Measurements from ENCODE around the gene ARSI.
"Not testable (repeated sequence)": the region's sequence is repeated elsewhere in the genome, so short reads cannot be mapped to it uniquely, and the experiment has no call there.

The ARSI gene

DNA sequence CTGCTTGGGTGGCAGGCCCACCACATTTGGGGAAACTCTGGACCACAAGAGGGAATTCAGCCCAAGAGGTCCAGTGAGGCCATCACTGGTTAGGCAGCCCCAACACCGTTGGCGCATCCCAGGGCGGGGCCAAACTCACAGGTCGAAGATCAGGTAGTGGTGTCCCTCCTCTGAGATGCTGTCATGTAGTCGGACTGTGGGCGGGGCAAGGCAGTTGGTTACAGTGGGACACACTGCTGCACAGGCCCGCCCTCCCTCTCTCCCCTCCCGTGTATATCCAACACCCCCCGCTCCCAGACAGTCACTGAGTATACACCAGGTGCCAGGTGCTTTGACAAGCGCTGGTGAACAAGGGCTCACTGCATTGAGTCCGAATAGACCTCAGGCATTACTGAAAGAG is 45.3 kb downstream of the ARSI start:
- no peaks in the 10 kb centered on the region for H3K9me3 ChIP-seq (ENCODE audit: control insufficient read depth in 1 of 2, low read length in 2 of 2)
- no peaks in the 10 kb centered on the region for H3K27me3 ChIP-seq (ENCODE audit: low read depth, low read length)
- no peaks in the 10 kb centered on the region for H3K4me1 ChIP-seq (ENCODE audit: control insufficient read depth in 1 of 2, insufficient read depth in 2 of 2, low read length in 2 of 2)
- H3K4me3 ChIP-seq (ENCODE audit: low read depth in 1 of 2, low read length in 2 of 2): no peak overlapping the region
- no peak overlapping the region for H3K27ac ChIP-seq (ENCODE audit: low read length)
- H3K36me3 ChIP-seq (ENCODE audit: control insufficient read depth in 1 of 2, insufficient read depth in 2 of 2, low read length in 2 of 2): no peaks in the 10 kb centered on the region

- Histone ChIP-seq H3K36me3 (ENCODE audit: control insufficient read depth in 1 of 2, insufficient read depth in 2 of 2, low read length in 2 of 2) (no peaks in the 10 kb centered on the region), H3K9me3 (ENCODE audit: control insufficient read depth in 1 of 2, low read length in 2 of 2) (no peaks in the 10 kb centered on the region), H3K27ac (ENCODE audit: low read length) (no peak overlapping the region), H3K4me1 (ENCODE audit: control insufficient read depth in 1 of 2, insufficient read depth in 2 of 2, low read length in 2 of 2) (no peaks in the 10 kb centered on the region), H3K27me3 (ENCODE audit: low read depth, low read length) (no peaks in the 10 kb centered on the region), H3K4me3 (ENCODE audit: low read depth in 1 of 2, low read length in 2 of 2) (no peak overlapping the region)
These were observed 46.2 kb downstream of the ARSI start for GRCh38 chr5:150256410-150257064.

DNA sequence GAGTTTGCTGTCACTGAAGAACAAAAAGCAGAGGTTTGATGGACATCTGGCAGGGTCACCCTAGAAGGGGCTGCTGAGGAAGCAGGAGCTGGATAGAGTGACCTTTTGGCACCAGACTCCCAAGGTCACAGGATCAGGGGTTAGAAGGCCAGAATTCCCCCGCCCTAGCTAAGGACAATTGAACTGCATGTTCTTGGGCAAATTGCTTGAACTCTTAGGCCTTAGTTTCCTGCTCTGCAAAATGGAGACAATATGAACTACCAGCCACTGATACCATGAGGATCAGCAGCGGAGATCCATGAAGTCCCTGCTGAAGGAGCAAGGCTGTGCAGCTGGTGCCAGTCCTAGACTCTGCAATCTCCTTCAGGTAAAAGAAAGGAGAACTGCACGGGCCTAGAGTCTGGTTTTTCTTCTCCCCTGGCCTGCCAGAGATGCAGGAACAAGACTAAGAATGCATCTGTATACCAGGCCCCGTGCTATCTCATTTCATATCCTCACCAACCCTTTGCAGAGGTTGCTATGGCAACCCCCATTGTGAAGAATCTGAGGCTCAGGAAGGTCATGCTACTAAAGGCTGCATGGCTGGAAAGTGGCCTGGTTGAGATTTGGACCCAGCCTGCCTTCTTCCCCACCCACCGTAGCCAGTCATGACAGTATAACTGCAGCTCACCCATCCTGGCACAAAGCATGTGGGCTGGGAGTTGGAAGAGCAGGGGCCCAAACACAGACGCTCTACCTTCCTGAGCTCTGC is 46.9 kb downstream of the ARSI start:
- no peak overlapping the region for H3K27ac ChIP-seq (ENCODE audit: low read length)
- H3K36me3 ChIP-seq (ENCODE audit: control insufficient read depth in 1 of 2, insufficient read depth in 2 of 2, low read length in 2 of 2): no peaks in the 10 kb centered on the region

DNA sequence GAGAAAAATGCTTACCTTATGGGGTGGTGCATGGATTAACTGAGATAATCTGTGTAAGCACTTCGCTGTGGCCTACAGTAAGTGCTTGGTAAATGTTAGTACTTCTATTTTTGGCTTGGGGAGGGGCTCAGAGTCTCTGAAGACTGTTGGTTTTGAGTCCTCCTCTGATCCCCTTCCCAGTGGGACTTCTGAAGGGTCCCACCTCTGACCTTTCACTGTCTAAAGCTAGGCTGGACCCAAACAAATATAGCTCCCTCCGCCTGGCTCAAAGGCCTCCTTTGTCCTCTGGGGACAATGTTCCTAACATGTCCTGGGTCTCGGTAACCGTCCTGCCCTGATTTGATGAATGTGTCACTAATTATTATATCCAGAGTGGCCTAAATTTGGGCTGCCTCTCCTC is 47.9 kb downstream of the ARSI start:
- Histone ChIP-seq H3K9me3 (ENCODE audit: control insufficient read depth in 1 of 2, low read length in 2 of 2) (no peaks in the 10 kb centered on the region), H3K4me1 (ENCODE audit: control insufficient read depth in 1 of 2, insufficient read depth in 2 of 2, low read length in 2 of 2) (no peaks in the 10 kb centered on the region), H3K36me3 (ENCODE audit: control insufficient read depth in 1 of 2, insufficient read depth in 2 of 2, low read length in 2 of 2) (no peaks in the 10 kb centered on the region), H3K27me3 (ENCODE audit: low read depth, low read length) (no peaks in the 10 kb centered on the region), H3K4me3 (ENCODE audit: low read depth in 1 of 2, low read length in 2 of 2) (no peak overlapping the region), H3K27ac (ENCODE audit: low read length) (no peak overlapping the region)

More for the DNA sequence above, 46.9 kb downstream of the ARSI start:
- Histone ChIP-seq H3K27me3 (ENCODE audit: low read depth, low read length) (no peaks in the 10 kb centered on the region), H3K9me3 (ENCODE audit: control insufficient read depth in 1 of 2, low read length in 2 of 2) (no peaks in the 10 kb centered on the region), H3K4me1 (ENCODE audit: control insufficient read depth in 1 of 2, insufficient read depth in 2 of 2, low read length in 2 of 2) (no peaks in the 10 kb centered on the region), H3K4me3 (ENCODE audit: low read depth in 1 of 2, low read length in 2 of 2) (no peak overlapping the region)

GRCh38 chr5:150254363-150254762 is 48.3 kb downstream of the ARSI start:
- Histone ChIP-seq H3K27me3 (ENCODE audit: low read depth, low read length) (no peaks in the 10 kb centered on the region), H3K4me3 (ENCODE audit: low read depth in 1 of 2, low read length in 2 of 2) (no peak overlapping the region), H3K9me3 (ENCODE audit: control insufficient read depth in 1 of 2, low read length in 2 of 2) (no peaks in the 10 kb centered on the region), H3K4me1 (ENCODE audit: control insufficient read depth in 1 of 2, insufficient read depth in 2 of 2, low read length in 2 of 2) (no peaks in the 10 kb centered on the region), H3K36me3 (ENCODE audit: control insufficient read depth in 1 of 2, insufficient read depth in 2 of 2, low read length in 2 of 2) (no peaks in the 10 kb centered on the region), H3K27ac (ENCODE audit: low read length) (no peak overlapping the region)

- H3K4me1 ChIP-seq (ENCODE audit: control insufficient read depth in 1 of 2, insufficient read depth in 2 of 2, low read length in 2 of 2): no peaks in the 10 kb centered on the region
- H3K4me3 ChIP-seq (ENCODE audit: low read depth in 1 of 2, low read length in 2 of 2): no peak overlapping the region
- H3K27ac ChIP-seq (ENCODE audit: low read length): no peak overlapping the region
- no peaks in the 10 kb centered on the region for H3K27me3 ChIP-seq (ENCODE audit: low read depth, low read length)
- H3K9me3 ChIP-seq (ENCODE audit: control insufficient read depth in 1 of 2, low read length in 2 of 2): no peaks in the 10 kb centered on the region
- no peaks in the 10 kb centered on the region for H3K36me3 ChIP-seq (ENCODE audit: control insufficient read depth in 1 of 2, insufficient read depth in 2 of 2, low read length in 2 of 2)
These were observed 49.1 kb downstream of the ARSI start for GRCh38 chr5:150253416-150254208.

DNA sequence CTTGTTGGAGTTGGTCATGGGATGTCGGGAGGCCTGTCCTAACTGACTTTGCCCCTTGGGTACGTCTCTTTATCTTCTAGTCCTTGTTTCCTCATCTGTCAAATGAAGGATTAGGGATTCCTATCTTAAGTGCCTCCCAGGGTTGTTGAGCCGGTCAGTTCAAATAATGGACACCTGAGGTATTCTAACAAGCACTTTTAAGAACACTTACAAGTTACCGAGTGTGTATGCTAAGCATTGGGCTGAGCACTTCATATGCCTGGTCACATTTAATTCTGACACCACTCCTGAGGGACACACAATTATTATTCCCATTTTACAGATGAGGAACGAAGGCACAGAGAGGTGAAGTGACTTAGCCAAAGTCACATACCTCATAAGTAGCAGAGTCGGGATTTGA is 50.2 kb downstream of the ARSI start:
- H3K27me3 ChIP-seq (ENCODE audit: low read depth, low read length): no peaks in the 10 kb centered on the region
- no peaks in the 10 kb centered on the region for H3K4me1 ChIP-seq (ENCODE audit: control insufficient read depth in 1 of 2, insufficient read depth in 2 of 2, low read length in 2 of 2)
- H3K27ac ChIP-seq (ENCODE audit: low read length): no peak overlapping the region
- no peaks in the 10 kb centered on the region for H3K36me3 ChIP-seq (ENCODE audit: control insufficient read depth in 1 of 2, insufficient read depth in 2 of 2, low read length in 2 of 2)
- H3K9me3 ChIP-seq (ENCODE audit: control insufficient read depth in 1 of 2, low read length in 2 of 2): no peaks in the 10 kb centered on the region
- no peak overlapping the region for H3K4me3 ChIP-seq (ENCODE audit: low read depth in 1 of 2, low read length in 2 of 2)

DNA sequence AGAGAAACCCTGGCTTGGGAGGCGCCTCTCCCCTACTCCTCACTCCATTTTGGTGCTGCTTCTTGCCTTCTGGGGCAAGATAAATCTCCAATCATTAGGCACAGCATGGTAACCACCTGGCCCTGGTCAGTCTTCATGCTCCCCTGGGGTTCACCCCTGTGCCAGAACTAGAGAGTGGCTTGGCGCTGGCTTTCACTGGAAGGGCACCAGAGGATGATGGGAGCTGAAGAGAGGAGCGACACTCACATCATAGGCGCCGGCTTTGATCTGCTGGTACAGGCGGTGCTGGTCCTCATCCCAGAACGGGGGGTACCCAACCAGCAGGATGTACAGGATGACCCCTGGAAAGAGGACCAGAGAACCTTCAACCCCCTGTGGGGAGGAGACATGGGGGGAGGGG is 51.2 kb downstream of the ARSI start:
- no peaks in the 10 kb centered on the region for H3K4me1 ChIP-seq (ENCODE audit: control insufficient read depth in 1 of 2, insufficient read depth in 2 of 2, low read length in 2 of 2)
- no peaks in the 10 kb centered on the region for H3K9me3 ChIP-seq (ENCODE audit: control insufficient read depth in 1 of 2, low read length in 2 of 2)
- no peaks in the 10 kb centered on the region for H3K36me3 ChIP-seq (ENCODE audit: control insufficient read depth in 1 of 2, insufficient read depth in 2 of 2, low read length in 2 of 2)
- H3K27ac ChIP-seq (ENCODE audit: low read length): no peak overlapping the region
- H3K4me3 ChIP-seq (ENCODE audit: low read depth in 1 of 2, low read length in 2 of 2): no peak overlapping the region
- H3K27me3 ChIP-seq (ENCODE audit: low read depth, low read length): no peaks in the 10 kb centered on the region

DNA sequence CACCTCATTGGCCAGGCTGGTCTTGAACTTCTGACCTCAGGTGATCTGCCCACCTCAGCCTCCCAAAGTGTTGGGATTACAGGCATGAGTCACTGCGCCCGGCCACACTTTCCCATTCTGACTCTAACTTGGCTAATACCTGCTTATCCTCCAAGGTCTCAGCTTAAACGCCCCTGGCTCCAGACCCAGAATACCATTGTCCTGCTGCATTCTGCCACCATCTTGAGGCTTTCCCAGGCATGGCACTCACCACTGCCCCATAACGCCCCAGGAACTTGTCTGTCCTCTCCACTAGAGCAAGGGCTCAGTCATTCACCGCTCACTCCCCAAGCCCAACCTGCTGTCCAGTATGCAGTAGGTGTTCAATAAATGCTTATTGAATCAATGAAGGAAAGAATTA is 53.0 kb downstream of the ARSI start:
- H3K4me1 ChIP-seq (ENCODE audit: control insufficient read depth in 1 of 2, insufficient read depth in 2 of 2, low read length in 2 of 2): peaks cover 0 to 12% of the 10 kb centered on the region in 2 donors
- no peaks in the 10 kb centered on the region for H3K36me3 ChIP-seq (ENCODE audit: control insufficient read depth in 1 of 2, insufficient read depth in 2 of 2, low read length in 2 of 2)
- no peaks in the 10 kb centered on the region for H3K9me3 ChIP-seq (ENCODE audit: control insufficient read depth in 1 of 2, low read length in 2 of 2)
- H3K27ac ChIP-seq (ENCODE audit: low read length): no peak overlapping the region
- no peak overlapping the region for H3K4me3 ChIP-seq (ENCODE audit: low read depth in 1 of 2, low read length in 2 of 2)
- no peaks in the 10 kb centered on the region for H3K27me3 ChIP-seq (ENCODE audit: low read depth, low read length)

- Histone ChIP-seq H3K9me3 (ENCODE audit: control insufficient read depth in 1 of 2, low read length in 2 of 2) (no peaks in the 10 kb centered on the region), H3K36me3 (ENCODE audit: control insufficient read depth in 1 of 2, insufficient read depth in 2 of 2, low read length in 2 of 2) (no peaks in the 10 kb centered on the region), H3K27me3 (ENCODE audit: low read depth, low read length) (no peaks in the 10 kb centered on the region), H3K4me1 (ENCODE audit: control insufficient read depth in 1 of 2, insufficient read depth in 2 of 2, low read length in 2 of 2) (peaks cover 0 to 12% of the 10 kb centered on the region in 2 donors), H3K4me3 (ENCODE audit: low read depth in 1 of 2, low read length in 2 of 2) (no peak overlapping the region), H3K27ac (ENCODE audit: low read length) (no peak overlapping the region)
These were observed 53.8 kb downstream of the ARSI start for GRCh38 chr5:150248946-150249345.

- peaks cover 0 to 12% of the 10 kb centered on the region in 2 donors for H3K4me1 ChIP-seq (ENCODE audit: control insufficient read depth in 1 of 2, insufficient read depth in 2 of 2, low read length in 2 of 2)
- H3K36me3 ChIP-seq (ENCODE audit: control insufficient read depth in 1 of 2, insufficient read depth in 2 of 2, low read length in 2 of 2); H3K27me3 ChIP-seq (ENCODE audit: low read depth, low read length); H3K4me3 ChIP-seq (ENCODE audit: low read depth in 1 of 2, low read length in 2 of 2); H3K27ac ChIP-seq (ENCODE audit: low read length); H3K9me3 ChIP-seq (ENCODE audit: control insufficient read depth in 1 of 2, low read length in 2 of 2): not testable (repeated sequence)
These were observed 54.2 kb downstream of the ARSI start for GRCh38 chr5:150248493-150248892.
